ENCODE measurements around the gene CLEC17A.
A peak's percentile ranks its signal among the peaks of the same experiment; 100 is the strongest.
"Not testable (repeated sequence)": the region's sequence is repeated elsewhere in the genome, so short reads cannot be mapped to it uniquely, and the experiment has no call there.

The CLEC17A gene

GRCh38 chr19:14561249-14561648, 21.6 kb upstream of the CLEC17A start:
- Histone ChIP-seq H3K4me1 (ENCODE audit: insufficient read depth, insufficient read length) (peaks cover 54% of the 10 kb centered on the region), H3K9ac (ENCODE audit: insufficient read length, low read depth) (peak overlapping the region; percentile 72), H3K36me3 (ENCODE audit: insufficient read depth, insufficient read length, low read length) (peaks cover 39% of the 10 kb centered on the region), H3K4me3 (ENCODE audit: insufficient read length, low read depth) (no peak overlapping the region), H3K9me3 (ENCODE audit: insufficient read depth, low read length) (no peaks in the 10 kb centered on the region), H3K27me3 (ENCODE audit: insufficient read depth, insufficient read length) (no peaks in the 10 kb centered on the region)
- TF ChIP-seq SUZ12 (IDR thresholded peaks at IDR 0.05; ENCODE audit: extremely low read depth, insufficient read depth, insufficient read length) (no peak), YY1 (IDR thresholded peaks at IDR 0.05; ENCODE audit: insufficient read depth, insufficient read length) (no peak), ZNF274 (IDR thresholded peaks at IDR 0.05; ENCODE audit: low read depth, low read length) (no peak)
- DNase-seq (ENCODE audit: low read depth, low spot score), result no peak

GRCh38 chr19:14561847-14562351, 21.0 kb upstream of the CLEC17A start:
- Histone ChIP-seq H3K36me3 (ENCODE audit: insufficient read depth, insufficient read length, low read length) (peaks cover 44% of the 10 kb centered on the region), H3K9ac (ENCODE audit: insufficient read length, low read depth) (peak overlapping the region; percentile 72), H3K4me1 (ENCODE audit: insufficient read depth, insufficient read length) (peaks cover 51% of the 10 kb centered on the region), H3K27me3 (ENCODE audit: insufficient read depth, insufficient read length) (no peaks in the 10 kb centered on the region), H3K4me3 (ENCODE audit: insufficient read length, low read depth) (no peak overlapping the region), H3K9me3 (ENCODE audit: insufficient read depth, low read length) (no peaks in the 10 kb centered on the region)
- no peak for TF ChIP-seq SUZ12 (IDR thresholded peaks at IDR 0.05; ENCODE audit: extremely low read depth, insufficient read depth, insufficient read length)
- no peak for TF ChIP-seq YY1 (IDR thresholded peaks at IDR 0.05; ENCODE audit: insufficient read depth, insufficient read length)
- TF ChIP-seq ZNF274 (IDR thresholded peaks at IDR 0.05; ENCODE audit: low read depth, low read length), result no peak
- DNase-seq (ENCODE audit: low read depth, low spot score), result no peak

- TF ChIP-seq ZNF274 (IDR thresholded peaks at IDR 0.05; ENCODE audit: low read depth, low read length) (no peak), YY1 (IDR thresholded peaks at IDR 0.05; ENCODE audit: insufficient read depth, insufficient read length) (no peak), SUZ12 (IDR thresholded peaks at IDR 0.05; ENCODE audit: extremely low read depth, insufficient read depth, insufficient read length) (no peak)
- H3K36me3 ChIP-seq (ENCODE audit: insufficient read depth, insufficient read length, low read length), result peaks cover 53% of the 10 kb centered on the region
- H3K4me3 ChIP-seq (ENCODE audit: insufficient read length, low read depth), result no peak overlapping the region
- peak overlapping the region; percentile 70 for H3K9ac ChIP-seq (ENCODE audit: insufficient read length, low read depth)
- H3K4me1 ChIP-seq (ENCODE audit: insufficient read depth, insufficient read length), result peaks cover 54% of the 10 kb centered on the region
- H3K9me3 ChIP-seq (ENCODE audit: insufficient read depth, low read length), result no peaks in the 10 kb centered on the region
- no peak for DNase-seq (ENCODE audit: low read depth, low spot score)
- no peaks in the 10 kb centered on the region for H3K27me3 ChIP-seq (ENCODE audit: insufficient read depth, insufficient read length)
Measured at GRCh38 chr19:14562660-14563589, 20.0 kb upstream of the CLEC17A start.

- Histone ChIP-seq H3K4me3 (ENCODE audit: insufficient read length, low read depth) (no peak overlapping the region), H3K4me1 (ENCODE audit: insufficient read depth, insufficient read length) (peaks cover 48% of the 10 kb centered on the region), H3K9ac (ENCODE audit: insufficient read length, low read depth) (no peak overlapping the region), H3K9me3 (ENCODE audit: insufficient read depth, low read length) (no peaks in the 10 kb centered on the region), H3K36me3 (ENCODE audit: insufficient read depth, insufficient read length, low read length) (peaks cover 53% of the 10 kb centered on the region), H3K27me3 (ENCODE audit: insufficient read depth, insufficient read length) (no peaks in the 10 kb centered on the region)
- DNase-seq (ENCODE audit: low read depth, low spot score), result no peak
- TF ChIP-seq ZNF274 (IDR thresholded peaks at IDR 0.05; ENCODE audit: low read depth, low read length) (no peak), YY1 (IDR thresholded peaks at IDR 0.05; ENCODE audit: insufficient read depth, insufficient read length) (no peak), SUZ12 (IDR thresholded peaks at IDR 0.05; ENCODE audit: extremely low read depth, insufficient read depth, insufficient read length) (no peak)
Measured at GRCh38 chr19:14563590-14563926, 19.3 kb upstream of the CLEC17A start.

- TF ChIP-seq YY1 (IDR thresholded peaks at IDR 0.05; ENCODE audit: insufficient read depth, insufficient read length) (no peak), SUZ12 (IDR thresholded peaks at IDR 0.05; ENCODE audit: extremely low read depth, insufficient read depth, insufficient read length) (no peak), ZNF274 (IDR thresholded peaks at IDR 0.05; ENCODE audit: low read depth, low read length) (no peak)
- no peaks in the 10 kb centered on the region for H3K27me3 ChIP-seq (ENCODE audit: insufficient read depth, insufficient read length)
- peaks cover 43% of the 10 kb centered on the region for H3K4me1 ChIP-seq (ENCODE audit: insufficient read depth, insufficient read length)
- H3K4me3 ChIP-seq (ENCODE audit: insufficient read length, low read depth), result no peak overlapping the region
- H3K9ac ChIP-seq (ENCODE audit: insufficient read length, low read depth), result no peak overlapping the region
- peak; percentile 70 for DNase-seq (ENCODE audit: low read depth, low spot score)
- no peaks in the 10 kb centered on the region for H3K9me3 ChIP-seq (ENCODE audit: insufficient read depth, low read length)
- peaks cover 57% of the 10 kb centered on the region for H3K36me3 ChIP-seq (ENCODE audit: insufficient read depth, insufficient read length, low read length)
Measured at GRCh38 chr19:14563989-14564651, 18.8 kb upstream of the CLEC17A start.

- H3K9ac ChIP-seq (ENCODE audit: insufficient read length, low read depth), result peak overlapping the region; percentile 17
- H3K9me3 ChIP-seq (ENCODE audit: insufficient read depth, low read length); H3K4me3 ChIP-seq (ENCODE audit: insufficient read length, low read depth); H3K27me3 ChIP-seq (ENCODE audit: insufficient read depth, insufficient read length); DNase-seq (ENCODE audit: low read depth, low spot score): not testable (repeated sequence)
- H3K4me1 ChIP-seq (ENCODE audit: insufficient read depth, insufficient read length), result peaks cover 40% of the 10 kb centered on the region
- peaks cover 62% of the 10 kb centered on the region for H3K36me3 ChIP-seq (ENCODE audit: insufficient read depth, insufficient read length, low read length)
Measured at GRCh38 chr19:14564652-14565297, 18.1 kb upstream of the CLEC17A start.

GRCh38 chr19:14565298-14565679, 17.6 kb upstream of the CLEC17A start:
- peak overlapping the region; percentile 17 for H3K9ac ChIP-seq (ENCODE audit: insufficient read length, low read depth)
- DNase-seq (ENCODE audit: low read depth, low spot score), result no peak
- peaks cover 62% of the 10 kb centered on the region for H3K36me3 ChIP-seq (ENCODE audit: insufficient read depth, insufficient read length, low read length)
- no peak overlapping the region for H3K4me3 ChIP-seq (ENCODE audit: insufficient read length, low read depth)
- TF ChIP-seq SUZ12 (IDR thresholded peaks at IDR 0.05; ENCODE audit: extremely low read depth, insufficient read depth, insufficient read length), result no peak
- TF ChIP-seq YY1 (IDR thresholded peaks at IDR 0.05; ENCODE audit: insufficient read depth, insufficient read length), result no peak
- TF ChIP-seq ZNF274 (IDR thresholded peaks at IDR 0.05; ENCODE audit: low read depth, low read length), result no peak
- H3K4me1 ChIP-seq (ENCODE audit: insufficient read depth, insufficient read length), result peaks cover 35% of the 10 kb centered on the region
- H3K9me3 ChIP-seq (ENCODE audit: insufficient read depth, low read length), result no peaks in the 10 kb centered on the region
- H3K27me3 ChIP-seq (ENCODE audit: insufficient read depth, insufficient read length), result no peaks in the 10 kb centered on the region
